H54 (cell line): ENCODE measurements around the gene POMT2.
"Not testable (repeated sequence)": the region's sequence is repeated elsewhere in the genome, so short reads cannot be mapped to it uniquely, and the experiment has no call there.

Experiments used
- DNase-seq: peaks from one replicate; pipeline ENCODE4 v3.0.0; 2011; ENCODE audit warnings: low spot score, mixed read lengths; ENCODE audit not compliant: insufficient read length
- FAIRE-seq: peaks from 3 replicates; lab custom pipeline; 2011; peaks lifted over from hg19 to GRCh38; lab: Jason Lieb, UNC
- POLR2A ChIP-seq: IDR thresholded peaks from 2 replicates; pipeline ENCODE4 v1.6.1; 2011; ENCODE audit warnings: low read depth, mild to moderate bottlenecking, low read length

Gene POMT2

DNA sequence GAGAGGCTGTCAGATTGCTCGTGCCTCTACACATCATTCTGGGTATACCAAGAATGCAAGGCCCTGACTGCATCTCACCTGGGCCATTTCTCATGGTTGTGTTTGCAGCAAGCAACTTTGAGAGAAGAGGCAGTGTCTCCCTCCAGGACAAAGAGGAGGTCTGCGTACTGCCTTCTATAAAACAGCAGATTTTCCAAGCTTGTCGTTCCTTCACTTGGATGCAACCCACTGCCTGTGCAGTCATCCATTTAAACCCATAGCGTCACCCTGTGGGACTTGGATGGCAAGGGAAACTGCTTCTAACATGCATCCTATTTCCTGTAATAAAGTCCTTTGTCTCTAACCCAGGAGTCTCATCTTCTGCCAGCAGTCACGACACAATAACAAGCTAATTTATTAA lies 1.3 kb downstream of the POMT2 start:
- DNase-seq (no peak), FAIRE-seq (no peak)
- no peak for TF ChIP-seq POLR2A

DNA sequence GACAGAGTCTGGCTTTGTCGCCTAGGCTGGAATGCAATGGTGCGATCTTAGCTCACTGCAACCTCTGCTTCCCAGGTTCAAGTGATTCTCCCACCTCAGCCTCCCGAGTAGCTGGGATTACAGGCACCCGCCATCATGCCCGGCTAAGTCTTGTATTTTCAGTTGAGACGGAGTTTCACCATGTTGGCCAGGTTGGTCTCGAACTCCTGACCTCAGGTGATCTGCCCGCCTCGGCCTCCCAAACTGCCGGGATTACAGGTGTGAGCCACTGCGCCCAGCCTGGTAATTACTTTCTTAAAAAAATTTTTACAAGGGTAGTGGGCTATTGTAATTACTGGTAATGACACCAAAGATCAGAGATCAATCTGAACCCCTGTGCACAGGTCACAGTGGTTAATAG lies 1.9 kb downstream of the POMT2 start:
- DNase-seq, FAIRE-seq: not testable (repeated sequence)

DNA sequence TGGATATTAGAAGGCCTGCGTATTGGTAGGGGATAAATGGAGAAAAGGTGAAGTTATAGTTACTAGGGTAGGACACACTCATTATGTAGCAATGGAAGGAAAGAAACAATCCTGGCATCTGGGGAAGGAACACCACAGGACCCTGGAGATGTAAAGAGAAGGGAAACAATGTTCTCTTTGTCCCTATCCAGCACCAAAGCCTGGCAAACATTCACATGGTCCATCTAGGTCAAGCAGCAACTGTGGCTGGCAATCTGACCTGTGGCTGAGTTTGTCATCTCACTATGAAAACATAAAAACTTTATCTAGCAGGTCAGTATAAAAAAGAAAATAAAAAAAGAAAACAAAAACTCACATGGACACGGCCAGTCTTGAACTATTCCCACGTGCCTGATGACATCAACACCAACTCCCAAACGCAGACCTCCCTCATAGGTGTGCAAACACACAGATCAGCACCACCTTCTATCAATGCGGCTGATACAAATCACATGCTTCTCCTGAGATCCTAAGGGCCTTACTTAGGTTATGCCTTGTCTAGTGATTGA lies 2.6 kb downstream of the POMT2 start:
- FAIRE-seq = no peak
- DNase-seq = no peak
- TF ChIP-seq POLR2A = no peak

DNA sequence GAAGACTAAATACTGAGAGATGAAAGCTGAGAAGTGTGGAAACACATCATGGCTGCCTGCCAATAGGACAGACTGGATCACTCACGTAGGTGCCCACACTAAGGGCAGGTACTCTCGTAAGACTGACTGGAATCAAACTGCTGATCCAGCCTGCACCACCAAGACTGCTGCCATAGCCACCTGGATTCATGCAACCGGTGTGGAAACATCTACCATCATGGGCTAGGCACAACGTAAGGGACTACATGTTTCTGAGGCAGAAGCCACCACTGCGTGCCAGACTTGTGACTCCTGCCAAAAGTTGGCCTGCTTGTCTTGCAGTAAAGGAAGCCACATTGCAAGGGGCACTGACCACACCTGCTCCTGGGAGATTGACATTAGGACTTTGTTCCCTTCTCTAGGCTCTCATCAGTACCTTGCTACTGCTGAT lies 3.8 kb downstream of the POMT2 start:
- FAIRE-seq (no peak), DNase-seq (no peak)
- no peak for TF ChIP-seq POLR2A

DNA sequence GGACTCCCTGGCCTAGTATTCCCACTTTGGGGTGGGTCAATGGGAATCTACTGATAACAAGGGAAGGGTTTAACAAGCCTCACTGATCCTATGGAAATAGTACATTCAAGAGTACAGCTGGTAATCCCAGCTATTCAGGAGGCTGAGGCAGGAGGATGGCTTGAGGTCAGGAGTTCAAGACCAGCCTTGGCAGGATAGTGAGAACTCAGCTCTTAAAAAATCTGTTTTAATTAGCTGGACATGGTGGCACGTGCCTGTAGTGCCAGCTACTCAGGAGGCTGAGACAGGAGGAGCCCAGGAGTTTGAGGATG lies 4.5 kb downstream of the POMT2 start:
- DNase-seq = no peak
- no peak for FAIRE-seq

DNA sequence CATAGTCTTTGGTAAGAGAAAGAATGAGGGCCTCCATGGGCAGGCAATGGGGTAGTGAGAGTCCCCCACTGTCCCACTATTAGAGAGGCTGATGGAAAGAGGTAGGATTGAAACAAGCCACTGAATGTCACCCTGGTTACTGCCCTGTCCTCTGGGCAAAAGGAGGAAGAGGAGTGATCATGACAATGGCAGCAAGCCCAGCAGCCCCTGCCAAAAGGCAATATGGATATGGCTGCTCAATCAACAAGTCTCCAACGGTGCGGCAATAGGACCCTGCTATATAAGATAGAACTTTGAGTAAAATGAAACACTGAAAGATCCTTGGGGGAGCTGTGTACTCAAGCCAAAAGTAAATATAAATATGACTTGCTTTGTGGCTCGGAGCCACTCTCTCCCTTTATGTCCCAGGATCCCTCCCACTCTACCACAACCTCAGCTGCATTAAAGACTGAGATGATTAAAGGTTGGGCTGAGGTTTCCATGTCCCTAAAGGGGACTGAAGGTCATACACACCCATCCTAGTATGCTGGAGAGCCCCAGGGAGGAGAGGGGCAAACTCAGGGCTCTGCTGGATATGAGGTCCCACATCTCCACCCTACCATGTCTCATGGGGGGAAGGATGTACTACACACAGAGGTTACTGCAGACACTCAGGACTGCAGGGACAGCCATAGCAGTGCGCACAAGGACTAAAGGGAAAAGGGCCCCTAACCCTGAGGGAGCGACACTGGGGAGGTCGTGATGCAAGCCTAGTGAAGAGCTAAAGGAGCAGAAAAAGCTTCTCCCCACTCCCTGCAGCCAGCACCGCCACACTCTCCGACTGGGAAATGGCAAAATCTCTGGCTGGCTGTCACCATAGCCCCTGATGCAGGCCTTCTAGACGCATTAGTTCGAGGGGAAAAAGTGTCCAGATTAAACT lies 5.9 kb downstream of the POMT2 start:
- FAIRE-seq (no peak), DNase-seq (no peak)
- TF ChIP-seq POLR2A = no peak

More for the DNA sequence above, 4.5 kb downstream of the POMT2 start:
- no peak for TF ChIP-seq POLR2A

DNA sequence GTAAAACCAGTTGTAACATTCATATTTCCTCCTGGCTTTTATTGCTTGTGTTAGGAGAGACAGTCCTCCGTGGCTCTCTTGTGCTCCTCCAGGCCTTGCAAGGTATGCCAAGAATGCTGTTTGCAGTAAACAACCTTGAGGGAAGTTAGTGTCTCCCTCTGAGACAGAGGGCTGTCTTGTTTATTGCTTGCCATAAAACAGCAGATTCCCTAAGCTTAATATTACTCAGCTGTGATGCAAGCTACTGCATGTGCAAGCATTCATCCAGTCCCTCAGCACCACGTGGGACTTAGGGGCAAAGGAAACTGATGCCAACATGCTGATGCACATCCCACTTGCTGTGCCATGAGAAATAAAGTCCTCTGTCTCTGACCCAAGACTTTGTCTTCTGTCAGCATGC lies 6.6 kb downstream of the POMT2 start:
- no peak for TF ChIP-seq POLR2A
- FAIRE-seq = peak; percentile 68
- no peak for DNase-seq

DNA sequence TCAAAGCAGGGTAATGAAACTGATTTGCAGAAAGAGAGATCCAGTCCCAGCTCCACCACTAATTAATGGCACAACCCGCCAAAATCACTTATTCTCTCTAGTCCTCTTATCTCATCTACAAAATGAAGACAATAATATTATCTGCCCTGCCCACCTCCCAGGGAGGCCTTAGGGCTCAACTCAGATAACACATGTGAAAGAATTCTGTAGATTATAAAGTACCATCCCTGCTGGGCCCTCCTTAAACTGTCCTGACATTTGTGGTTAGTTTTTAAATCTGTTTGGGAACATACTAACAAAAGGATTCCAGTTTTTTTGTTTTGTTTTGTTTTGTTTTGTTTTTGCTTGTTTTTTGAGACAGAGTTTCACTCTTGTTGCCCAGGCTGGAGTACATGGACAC lies 7.3 kb downstream of the POMT2 start:
- DNase-seq (no peak), FAIRE-seq (no peak)
- TF ChIP-seq POLR2A = no peak

DNA sequence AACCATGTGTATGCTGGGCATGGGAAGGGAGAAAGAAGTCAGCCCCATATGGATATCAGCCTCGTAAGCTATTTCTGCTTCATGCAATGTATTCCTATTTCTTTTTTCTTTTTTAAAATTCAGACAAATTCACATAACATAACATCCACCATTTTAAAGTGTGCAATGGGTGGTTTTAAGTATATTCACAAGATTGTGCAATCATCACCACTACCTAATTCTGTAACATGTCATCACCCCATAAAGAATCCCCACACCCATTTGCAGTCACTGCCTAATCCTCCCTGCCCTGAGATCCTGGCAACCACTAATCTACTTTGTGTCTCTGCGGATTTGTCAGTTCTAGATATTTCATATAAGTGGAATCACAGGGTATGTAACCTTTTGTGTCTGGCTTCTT lies 9.5 kb downstream of the POMT2 start:
- DNase-seq = no peak
- TF ChIP-seq POLR2A = no peak
- FAIRE-seq = no peak

DNA sequence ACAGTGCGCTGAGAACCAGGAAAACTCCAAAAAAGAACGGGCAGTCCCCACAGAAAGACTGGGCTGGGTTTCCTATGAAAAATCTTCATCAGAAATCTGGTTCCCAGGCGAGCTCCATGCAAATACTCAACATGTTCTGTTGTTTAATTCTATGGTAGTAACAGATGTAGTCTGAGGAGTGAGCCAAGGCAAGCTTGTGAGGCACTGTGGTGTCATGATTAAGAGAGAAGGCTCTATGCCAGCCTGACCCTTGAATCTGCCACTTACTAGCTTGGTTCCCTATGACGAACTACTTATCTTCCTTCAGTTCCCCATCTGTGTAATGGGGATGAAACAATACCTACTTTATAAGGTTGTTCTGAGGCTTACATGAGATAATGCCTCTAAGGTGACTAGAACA lies 10.7 kb downstream of the POMT2 start:
- no peak for TF ChIP-seq POLR2A
- FAIRE-seq (no peak), DNase-seq (no peak)

DNA sequence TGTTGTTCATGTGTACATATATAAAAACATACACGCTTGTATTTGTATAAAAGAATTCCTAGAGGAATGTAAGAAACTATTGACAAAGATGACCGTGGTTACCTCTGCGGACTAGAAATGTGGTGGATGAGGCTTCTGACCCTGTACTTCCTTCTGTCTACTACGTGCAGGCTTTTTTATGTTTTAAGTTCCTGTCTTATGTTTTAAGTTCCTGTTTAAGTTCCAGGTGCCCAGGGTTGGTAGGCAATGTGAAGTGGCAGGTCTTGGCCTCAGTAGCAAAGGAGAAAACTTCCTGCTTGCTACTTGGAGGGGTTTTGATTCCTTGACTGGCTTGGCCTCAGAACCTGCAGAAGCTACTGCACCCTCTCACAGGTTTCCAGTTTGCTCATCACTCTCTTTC lies 11.6 kb downstream of the POMT2 start:
- DNase-seq (no peak), FAIRE-seq (no peak)

DNA sequence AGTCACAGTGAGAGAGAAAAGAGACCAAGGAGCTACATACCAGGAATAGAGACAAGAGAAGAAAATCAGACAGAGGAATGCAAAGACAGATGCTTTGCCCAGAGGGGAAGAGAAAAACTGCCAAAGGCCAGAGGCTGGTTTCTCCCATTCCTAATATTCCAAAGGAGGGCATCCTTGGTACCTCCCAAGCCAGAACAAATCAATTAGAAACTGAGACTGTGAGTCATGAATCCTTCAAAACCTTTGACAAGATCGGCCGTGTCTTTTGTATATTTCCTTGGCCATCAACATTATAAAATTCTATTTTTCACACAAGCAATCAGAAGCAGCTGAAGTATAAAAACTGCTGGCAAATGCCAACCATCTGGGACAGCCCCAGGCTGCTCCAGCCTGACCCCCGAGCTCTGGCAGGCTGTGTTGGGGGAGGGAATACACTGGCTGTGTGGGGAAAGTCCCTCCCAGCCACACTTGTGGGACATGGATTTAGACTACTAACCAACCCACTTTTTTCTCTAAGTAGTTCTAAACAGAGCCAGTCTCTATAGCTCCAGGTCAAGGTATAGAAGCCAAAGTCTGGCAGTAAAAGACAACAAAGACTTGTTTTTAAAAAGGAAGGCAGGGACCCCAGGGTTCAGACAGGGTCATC lies 13.7 kb downstream of the POMT2 start:
- TF ChIP-seq POLR2A = no peak

More for the DNA sequence above, 11.6 kb downstream of the POMT2 start:
- TF ChIP-seq POLR2A = no peak

DNA sequence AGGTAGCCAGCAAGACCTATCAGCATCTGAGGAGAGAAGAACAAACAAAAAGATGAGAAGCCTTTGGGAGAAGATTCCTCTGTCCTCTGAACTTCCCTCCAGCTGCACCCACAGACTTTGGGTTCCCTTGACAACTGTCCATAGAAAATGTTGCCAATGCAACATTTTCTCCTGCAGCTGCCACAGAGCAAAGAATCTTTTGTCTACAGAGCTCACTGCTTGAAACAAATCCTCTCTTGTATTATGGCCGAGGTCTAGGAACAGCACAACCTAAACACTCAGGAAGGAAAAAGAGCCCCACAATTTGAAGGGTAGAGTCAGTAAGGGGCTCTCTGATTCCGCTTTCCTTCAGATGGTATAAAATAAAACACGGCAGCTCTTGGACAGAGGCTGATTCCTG lies 14.3 kb downstream of the POMT2 start:
- DNase-seq (no peak), FAIRE-seq (no peak)
- no peak for TF ChIP-seq POLR2A

More for the DNA sequence above, 13.7 kb downstream of the POMT2 start:
- DNase-seq (no peak), FAIRE-seq (no peak)

DNA sequence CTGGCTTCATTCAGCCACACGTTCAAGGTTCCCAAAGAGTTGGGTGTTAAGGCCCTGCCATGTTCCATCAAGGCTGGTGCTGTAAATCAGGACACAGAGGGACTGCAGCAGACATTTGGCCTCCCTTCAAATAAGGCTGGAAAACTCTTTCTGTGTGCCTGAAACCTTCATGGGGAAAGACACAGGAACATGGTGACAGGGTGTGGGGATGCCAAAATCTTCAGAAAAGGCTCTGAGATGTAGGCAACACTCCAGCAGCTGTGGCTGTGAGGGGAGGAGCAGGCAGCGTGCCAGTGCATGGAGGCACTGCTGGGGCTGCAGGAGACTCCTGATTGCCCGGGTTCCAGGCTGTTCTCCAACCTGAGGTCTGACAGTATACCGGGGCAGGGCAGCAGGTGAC lies 15.0 kb downstream of the POMT2 start:
- DNase-seq (no peak), FAIRE-seq (no peak)
- no peak for TF ChIP-seq POLR2A

DNA sequence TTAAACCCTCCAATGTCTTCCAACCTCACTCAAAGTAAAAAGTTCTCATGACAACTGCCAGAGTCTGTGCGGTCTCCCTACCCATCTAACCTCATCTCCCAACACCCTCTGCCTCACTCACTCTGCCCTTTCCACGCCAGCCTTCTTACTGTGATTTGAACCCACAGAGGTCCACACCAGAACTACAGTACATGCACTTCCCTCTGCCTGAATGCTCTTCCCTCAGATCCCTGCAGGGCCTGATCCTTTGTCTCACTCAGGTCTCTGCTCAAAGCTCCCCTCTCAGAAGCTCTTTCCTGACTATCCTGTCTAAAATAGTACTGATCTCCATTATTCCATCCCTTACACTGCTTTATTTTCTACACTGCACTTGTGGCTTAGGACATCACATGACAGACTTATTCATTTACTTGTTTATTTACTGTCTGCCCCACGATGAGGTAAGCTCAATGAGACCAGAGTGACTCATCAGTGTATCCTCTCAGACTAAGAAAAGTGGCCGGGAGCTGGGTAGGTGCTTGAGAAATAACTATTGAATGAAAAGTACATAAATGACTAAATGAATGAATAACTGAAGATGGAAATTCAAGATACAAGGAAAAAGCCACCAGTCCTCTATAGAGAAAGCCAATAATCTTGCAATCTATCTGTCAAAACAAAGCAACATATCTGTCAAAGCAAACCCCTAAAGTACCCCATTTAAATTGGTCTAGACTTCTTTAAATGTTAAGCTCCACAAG lies 17.1 kb downstream of the POMT2 start:
- DNase-seq = peak; percentile 67

More for the DNA sequence above, 17.1 kb downstream of the POMT2 start:
- no peak for TF ChIP-seq POLR2A
- FAIRE-seq = peak; percentile 83
